Measurements from ENCODE around the gene CLSTN3. TPM values are rescaled to one million over a fixed set of nuclear protein-coding genes. Genes with fewer than 3 reads are reported as not detected.

Gene CLSTN3
- total RNA-seq, 1 donor: 7.6 TPM

- Histone ChIP-seq H3K79me2 (ENCODE audit: insufficient read depth, low read length) (no peaks in the 10 kb centered on the region), H3K9me3 (ENCODE audit: low read depth, low read length) (no peaks in the 10 kb centered on the region), H4K20me1 (ENCODE audit: insufficient read depth, low read length) (no peaks in the 10 kb centered on the region), H2AFZ (ENCODE audit: low read length) (no peak overlapping the region), H3K4me1 (ENCODE audit: insufficient read depth, low read length) (no peaks in the 10 kb centered on the region), H3K27me3 (ENCODE audit: insufficient read depth, low read length) (no peaks in the 10 kb centered on the region), H3K4me2 (ENCODE audit: insufficient read depth, low read length) (no peak overlapping the region), H3K27ac (ENCODE audit: low read depth, low read length) (no peak overlapping the region), H3K36me3 (ENCODE audit: insufficient read depth, low read length) (peaks cover 5% of the 10 kb centered on the region), H3K4me3 (ENCODE audit: insufficient read depth, low read length) (no peak overlapping the region)
- DNase-seq (ENCODE audit: insufficient read length, low spot score, missing footprints): no peak
- TF ChIP-seq CTCF (IDR thresholded peaks at IDR 0.05; ENCODE audit: extremely low read depth, low read depth, low read length): no peak
These were observed 8.8 kb upstream of the CLSTN3 start for GRCh38 chr12:7121324-7121723.

GRCh38 chr12:7122811-7123769 lies 7.1 kb upstream of the CLSTN3 start:
- Histone ChIP-seq H3K4me2 (ENCODE audit: insufficient read depth, low read length) (no peak overlapping the region), H3K36me3 (ENCODE audit: insufficient read depth, low read length) (no peaks in the 10 kb centered on the region), H3K4me3 (ENCODE audit: insufficient read depth, low read length) (no peak overlapping the region), H2AFZ (ENCODE audit: low read length) (no peak overlapping the region), H4K20me1 (ENCODE audit: insufficient read depth, low read length) (no peaks in the 10 kb centered on the region), H3K27me3 (ENCODE audit: insufficient read depth, low read length) (no peaks in the 10 kb centered on the region), H3K9me3 (ENCODE audit: low read depth, low read length) (no peaks in the 10 kb centered on the region), H3K27ac (ENCODE audit: low read depth, low read length) (no peak overlapping the region), H3K4me1 (ENCODE audit: insufficient read depth, low read length) (no peaks in the 10 kb centered on the region), H3K79me2 (ENCODE audit: insufficient read depth, low read length) (no peaks in the 10 kb centered on the region)
- no peak for DNase-seq (ENCODE audit: insufficient read length, low spot score, missing footprints)
- TF ChIP-seq CTCF (IDR thresholded peaks at IDR 0.05; ENCODE audit: extremely low read depth, low read depth, low read length): no peak

DNA sequence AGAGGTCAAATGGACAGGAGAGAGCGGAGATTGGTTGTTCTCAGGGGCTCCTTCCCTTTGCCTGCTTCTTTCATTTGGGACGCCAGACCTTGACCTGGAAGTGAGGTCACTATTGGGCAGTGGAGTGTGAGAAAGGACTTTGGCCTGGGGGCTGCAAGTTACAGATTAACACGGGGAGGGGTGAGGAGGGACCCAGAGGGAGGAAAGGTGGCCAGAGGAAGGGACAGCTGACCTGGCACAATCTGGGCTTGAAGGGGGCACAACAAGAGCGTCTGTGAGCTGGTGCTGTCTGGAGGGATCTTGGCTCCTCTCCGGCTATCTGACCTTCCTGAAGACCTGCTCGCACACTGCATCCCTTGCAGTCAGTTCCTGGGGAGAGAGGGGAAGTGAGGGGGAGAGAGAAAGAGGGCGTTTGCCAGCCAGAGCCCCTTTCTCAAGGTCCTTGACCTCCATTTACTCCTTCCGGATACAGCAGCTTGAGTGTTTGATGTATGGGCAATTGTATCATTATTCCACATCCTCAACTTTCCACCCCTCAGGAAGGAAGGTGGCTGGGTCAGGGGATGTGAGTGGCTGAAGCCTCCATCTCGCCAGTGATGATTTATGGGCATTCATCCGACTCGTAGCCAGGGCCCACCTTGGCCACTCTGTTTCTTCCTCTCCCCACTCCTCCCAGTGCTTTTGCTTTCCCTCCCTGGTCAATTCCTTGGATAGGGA lies 6.2 kb upstream of the CLSTN3 start:
- no peaks in the 10 kb centered on the region for H3K36me3 ChIP-seq (ENCODE audit: insufficient read depth, low read length)
- no peaks in the 10 kb centered on the region for H3K4me1 ChIP-seq (ENCODE audit: insufficient read depth, low read length)
- H2AFZ ChIP-seq (ENCODE audit: low read length): no peak overlapping the region
- no peak for TF ChIP-seq CTCF (IDR thresholded peaks at IDR 0.05; ENCODE audit: extremely low read depth, low read depth, low read length)
- H3K4me3 ChIP-seq (ENCODE audit: insufficient read depth, low read length): no peak overlapping the region
- no peak for DNase-seq (ENCODE audit: insufficient read length, low spot score, missing footprints)
- H3K9me3 ChIP-seq (ENCODE audit: low read depth, low read length): no peaks in the 10 kb centered on the region
- H3K4me2 ChIP-seq (ENCODE audit: insufficient read depth, low read length): no peak overlapping the region
- no peak overlapping the region for H3K27ac ChIP-seq (ENCODE audit: low read depth, low read length)
- H3K27me3 ChIP-seq (ENCODE audit: insufficient read depth, low read length): peaks cover under 1% of the 10 kb centered on the region
- no peaks in the 10 kb centered on the region for H3K79me2 ChIP-seq (ENCODE audit: insufficient read depth, low read length)
- H4K20me1 ChIP-seq (ENCODE audit: insufficient read depth, low read length): no peaks in the 10 kb centered on the region

Data from osteoblast (primary cell).